GM18502 (cell line): Measurements from ENCODE around the gene L3HYPDH.
"Not testable (repeated sequence)": the region's sequence is repeated elsewhere in the genome, so short reads cannot be mapped to it uniquely, and the experiment has no call there.

Experiments
- ATAC-seq: cut with Tn5 transposase; IDR thresholded peaks from one replicate; pipeline ENCODE4 v1.9.1; 2021; ENCODE audit warnings: mild to moderate bottlenecking; ENCODE audit not compliant: unreplicated experiment, poor library complexity

Gene L3HYPDH

DNA sequence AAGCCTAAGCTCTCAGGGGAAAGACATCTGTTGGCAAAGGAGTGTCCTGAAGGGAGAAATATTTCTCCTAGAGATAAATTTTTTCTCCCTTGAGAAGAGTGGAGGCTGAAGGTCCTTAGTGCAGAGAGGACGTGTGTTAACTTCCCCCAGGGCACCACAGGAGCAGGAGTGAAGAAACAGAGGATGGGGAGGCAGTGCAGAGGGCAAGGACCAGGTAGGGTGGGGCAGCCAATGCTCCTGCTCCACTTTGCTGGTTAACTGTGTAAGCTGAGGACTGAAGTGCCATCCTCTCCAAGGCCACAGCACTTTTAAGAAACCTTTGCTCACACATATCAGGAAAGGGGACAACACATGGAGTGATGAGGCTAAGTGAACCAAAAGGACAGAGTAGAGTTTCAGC is 4.0 kb downstream of the L3HYPDH start:
- no peak for ATAC-seq

DNA sequence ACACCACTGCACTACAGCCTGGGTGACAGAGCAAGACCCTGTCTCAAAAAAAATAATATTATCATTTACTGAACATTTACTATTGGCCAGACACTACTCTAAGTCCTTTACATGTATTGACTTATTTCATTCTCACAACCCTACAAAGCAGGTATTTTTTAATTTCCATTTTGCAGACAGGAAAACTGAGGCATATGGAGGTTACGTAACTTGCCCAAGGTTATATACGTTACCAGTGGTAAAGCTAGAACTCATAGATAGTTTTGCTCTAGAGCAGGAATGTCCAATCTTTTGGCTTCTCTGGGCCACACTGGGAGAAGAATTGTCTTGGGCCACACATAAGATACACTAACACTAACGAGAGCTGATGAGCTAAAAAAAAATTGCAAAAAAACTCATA is 5.7 kb downstream of the L3HYPDH start:
- ATAC-seq = no peak

DNA sequence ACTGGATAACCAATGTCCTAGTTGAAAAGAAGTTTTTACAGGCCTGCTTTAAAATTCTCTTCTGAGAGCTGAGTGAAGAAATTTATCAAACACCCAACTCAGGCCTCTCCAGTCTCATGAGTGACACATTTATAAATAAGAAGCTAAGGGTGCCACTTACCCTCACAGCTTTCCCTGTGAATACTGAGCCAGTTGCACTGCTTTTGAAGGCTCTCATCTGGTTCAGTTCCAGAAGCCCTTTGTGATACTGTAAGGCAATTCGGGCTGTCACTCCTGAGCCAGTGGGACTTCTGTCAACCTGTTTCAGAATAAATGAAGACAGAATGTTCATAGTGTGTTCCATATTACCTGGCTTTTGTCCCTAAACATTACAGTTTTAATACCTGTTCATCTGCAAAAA is 8.5 kb downstream of the L3HYPDH start:
- ATAC-seq = no peak

DNA sequence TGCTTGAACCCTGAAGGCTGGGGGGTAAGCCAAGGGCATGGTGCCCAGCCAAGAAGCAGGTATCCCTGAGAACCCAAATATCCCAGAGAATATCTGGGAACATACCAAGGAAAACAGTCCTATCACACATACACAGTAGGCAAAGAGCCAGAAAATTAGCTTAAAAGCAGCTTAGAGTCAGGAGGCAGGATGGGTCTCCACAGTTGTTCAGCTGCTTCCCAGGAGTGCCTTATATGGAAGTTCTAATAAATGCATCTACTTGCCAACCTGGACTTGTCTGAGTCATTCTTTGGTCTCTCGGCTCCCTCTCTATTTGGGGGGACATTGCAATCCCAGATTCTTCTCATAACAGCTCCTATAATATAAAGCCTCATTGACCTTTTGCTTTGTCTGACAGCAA is 10.0 kb downstream of the L3HYPDH start:
- no peak for ATAC-seq

DNA sequence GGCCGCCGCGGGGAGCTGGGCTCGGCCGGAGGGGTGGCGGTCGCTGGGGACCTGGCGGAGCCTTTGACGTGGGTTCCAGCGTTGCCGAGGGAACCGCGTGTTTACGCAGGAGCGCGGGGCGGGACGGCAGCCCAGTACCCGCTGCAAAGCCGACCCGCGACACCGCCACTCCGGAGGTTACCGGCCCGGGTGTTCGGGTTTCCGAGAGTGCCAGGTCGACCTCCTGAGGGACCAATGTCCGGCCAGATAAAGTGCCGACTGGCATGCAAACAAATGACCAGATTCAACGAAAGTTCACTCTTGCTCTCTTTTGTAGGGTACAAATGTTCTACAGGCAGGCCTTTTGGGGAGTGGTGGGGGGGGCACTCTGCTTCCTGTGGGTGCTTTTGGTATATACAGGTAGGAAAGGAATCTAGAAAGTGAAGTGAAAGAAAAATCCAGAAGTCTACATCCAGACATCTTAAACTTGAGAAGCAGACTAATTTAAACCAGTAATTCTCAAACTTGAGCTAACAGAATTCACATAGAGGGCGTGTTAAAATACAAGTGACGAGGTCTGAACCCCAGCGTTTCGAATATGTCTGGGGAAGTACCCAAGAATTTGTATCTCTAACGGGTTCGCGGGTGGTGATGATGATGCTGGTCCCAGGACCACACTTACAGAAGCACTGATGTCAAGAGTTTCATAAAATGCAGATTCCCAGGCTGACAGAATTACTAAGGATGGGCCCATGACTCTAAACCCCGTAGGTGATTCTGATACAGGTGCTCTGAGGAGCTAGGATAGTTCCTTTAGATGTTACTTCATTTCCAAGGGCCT is 18.7 kb downstream of the L3HYPDH start, which contains the start of gene GPR135:
TSS of gene GPR135 (minus strand) at position 65 of the 820 bp plus-strand sequence. CDS start 154 bp downstream, outside the sequence.
- ATAC-seq = peak; percentile 49

DNA sequence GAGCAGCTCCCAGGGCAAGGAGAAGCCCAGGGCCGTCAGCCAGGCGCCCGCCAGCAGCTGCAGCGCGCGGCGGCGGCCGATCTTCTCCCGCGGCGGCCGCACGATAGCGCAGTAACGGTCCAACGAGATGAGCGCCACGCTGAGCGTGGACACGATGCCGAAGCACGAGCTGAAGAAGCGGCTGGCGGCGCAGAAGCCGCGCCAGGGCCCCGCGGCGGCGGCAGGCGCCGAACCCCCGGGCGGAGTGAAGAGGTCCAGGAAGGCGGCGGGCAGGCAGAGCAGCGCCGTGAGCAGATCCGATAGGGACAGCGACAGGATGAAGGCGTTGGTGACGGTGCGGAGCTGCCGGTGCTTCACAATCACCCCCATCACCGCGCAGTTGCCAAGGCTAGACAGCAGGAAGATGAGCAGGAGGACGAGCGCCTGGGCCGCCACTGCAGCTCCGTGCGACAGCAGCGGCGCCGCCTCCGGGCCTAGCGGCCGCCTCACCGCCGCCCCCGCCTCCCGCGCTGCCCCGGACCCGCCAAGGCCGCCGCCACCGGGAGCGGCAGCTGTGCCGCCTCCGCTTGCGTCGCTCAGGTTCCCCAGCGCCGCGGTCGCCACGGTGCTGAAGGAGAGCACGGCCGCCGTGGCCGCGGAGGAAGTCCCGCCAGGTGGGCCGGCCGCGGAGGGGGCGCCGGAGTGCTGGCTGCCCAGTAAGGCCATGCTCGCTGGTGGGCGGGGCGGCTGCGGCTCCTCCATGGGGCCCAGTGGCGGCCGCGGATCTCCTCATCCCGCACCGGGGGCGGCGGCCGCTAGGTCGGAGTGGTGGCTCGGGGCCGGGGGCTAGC is 19.5 kb downstream of the L3HYPDH start:
- ATAC-seq = peak; percentile 78

DNA sequence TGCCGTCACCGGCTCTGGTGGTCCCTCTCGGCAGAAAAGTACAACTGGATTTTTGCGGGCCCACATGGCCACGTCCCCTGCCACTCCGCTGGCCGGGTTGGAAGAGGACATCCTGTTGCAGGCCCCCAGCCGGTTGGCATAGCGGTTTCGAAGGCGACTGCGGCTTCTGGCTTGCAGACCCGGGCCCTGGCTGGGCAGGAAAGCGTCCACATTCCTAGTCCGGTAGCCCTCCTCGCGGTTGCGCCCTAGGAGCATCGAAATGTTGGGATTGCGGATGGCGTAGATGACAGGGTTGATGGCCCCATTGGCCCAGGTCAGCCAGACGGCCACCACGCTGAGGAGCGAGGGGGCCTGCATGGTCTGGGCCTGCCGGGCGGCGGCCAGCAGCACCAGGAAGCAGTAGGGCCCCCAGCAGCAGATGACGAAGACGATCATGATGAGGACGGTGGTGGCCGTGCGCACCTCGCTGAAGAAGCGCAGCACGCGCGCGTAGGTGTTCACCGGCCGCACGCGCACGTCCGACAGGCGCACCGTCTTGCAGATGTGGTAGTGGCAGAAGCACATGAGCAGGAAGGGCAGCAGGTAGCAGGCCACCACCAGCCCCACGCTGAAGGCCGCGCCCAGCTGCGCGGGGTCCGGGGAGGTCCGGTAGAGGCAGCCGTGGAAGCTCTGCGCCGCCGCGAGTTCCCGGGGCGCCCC is 20.3 kb downstream of the L3HYPDH start:
- ATAC-seq = peak; percentile 2

DNA sequence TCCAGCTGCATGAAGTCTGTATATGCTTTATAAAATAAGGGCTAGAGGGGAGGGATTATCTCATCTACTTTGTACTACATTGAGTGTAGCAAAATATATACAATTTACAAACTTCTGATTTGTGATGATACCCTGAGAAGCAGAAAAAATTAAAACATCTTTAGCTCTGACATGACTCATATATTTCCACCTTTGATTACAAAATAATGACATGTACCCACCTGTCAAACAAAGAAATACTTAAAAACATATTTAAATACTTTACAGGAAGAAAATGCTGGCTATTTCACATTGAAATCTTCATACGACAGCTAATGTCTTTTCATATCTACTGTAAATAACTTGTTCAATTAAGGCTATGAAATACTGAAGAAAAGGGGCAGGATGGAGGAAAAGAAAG is 22.3 kb downstream of the L3HYPDH start:
- ATAC-seq = no peak

DNA sequence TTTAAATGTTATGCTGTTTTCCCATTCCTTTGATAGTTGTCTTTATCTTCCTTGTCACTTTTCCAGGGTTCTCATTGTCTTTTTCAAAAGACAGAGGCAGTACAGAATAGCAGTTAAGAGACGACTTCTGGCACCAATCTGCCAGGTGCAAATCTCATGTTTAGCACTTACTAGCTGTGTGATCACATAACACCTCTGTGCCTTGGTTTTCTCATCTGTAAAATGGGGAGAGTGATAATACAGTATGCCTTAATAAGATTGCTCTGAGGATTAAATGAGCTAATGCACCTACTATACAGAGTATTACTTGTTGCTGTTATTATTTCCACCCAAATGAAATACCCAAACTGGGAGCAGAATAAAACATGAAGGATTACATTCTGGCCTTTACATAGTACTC is 23.8 kb downstream of the L3HYPDH start:
- ATAC-seq = no peak

DNA sequence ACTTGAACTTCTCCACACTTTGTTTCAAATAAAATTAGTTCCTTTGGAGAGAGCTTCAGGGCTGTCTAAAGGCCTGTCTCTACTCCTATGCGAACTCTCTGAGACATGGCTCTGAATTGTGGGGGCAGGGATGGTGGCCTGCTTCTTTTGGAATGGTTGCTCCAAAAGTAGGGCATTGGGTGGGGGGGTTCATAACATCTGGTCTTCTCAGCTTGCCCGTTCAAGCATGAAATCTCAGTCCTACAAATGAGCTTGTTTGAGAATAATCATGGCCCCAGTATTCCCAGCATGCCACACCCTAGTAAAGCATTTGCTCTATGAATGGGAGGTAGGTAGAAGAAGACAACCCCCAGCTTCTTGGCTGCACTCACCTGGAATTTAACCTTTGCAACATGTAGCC is 25.7 kb downstream of the L3HYPDH start:
- no peak for ATAC-seq

DNA sequence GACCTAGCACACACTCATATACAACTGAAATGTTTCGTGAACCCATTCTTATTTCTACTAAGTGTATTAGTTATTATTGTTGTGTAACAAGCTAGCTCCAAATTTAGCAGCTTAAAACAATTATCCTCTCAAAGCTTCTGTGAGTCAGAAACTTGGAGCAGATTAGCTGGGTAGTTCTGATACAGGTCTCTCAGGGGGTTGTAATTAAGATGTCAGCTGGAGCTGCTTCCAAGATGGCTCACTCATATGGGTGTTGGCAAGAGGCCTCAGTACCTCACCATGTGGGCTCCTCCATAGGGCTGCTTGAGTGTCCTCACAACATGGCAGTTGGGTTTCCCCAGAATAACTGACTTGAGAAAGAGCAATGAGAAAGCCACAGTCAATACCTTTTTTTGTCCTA is 28.8 kb downstream of the L3HYPDH start:
- no peak for ATAC-seq

DNA sequence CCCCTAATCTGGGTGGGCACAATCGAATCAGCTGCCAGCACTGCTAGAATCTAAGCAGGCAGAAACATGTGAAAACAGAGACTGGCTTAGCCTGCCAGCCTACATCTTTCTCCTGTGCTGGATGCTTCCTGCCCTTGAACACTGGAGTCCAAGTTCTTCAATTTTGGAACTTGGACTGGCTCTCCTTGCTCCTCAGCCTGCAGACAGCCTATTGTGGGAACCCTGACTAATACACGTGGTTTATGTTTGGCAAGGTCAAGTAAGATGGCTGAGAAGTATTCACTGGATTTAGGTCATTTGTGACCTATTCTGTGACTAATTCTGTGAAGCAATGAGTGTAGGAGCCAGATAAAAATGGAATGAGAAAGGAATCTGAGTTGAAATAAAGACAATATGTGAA is 30.1 kb downstream of the L3HYPDH start:
- ATAC-seq = no peak

DNA sequence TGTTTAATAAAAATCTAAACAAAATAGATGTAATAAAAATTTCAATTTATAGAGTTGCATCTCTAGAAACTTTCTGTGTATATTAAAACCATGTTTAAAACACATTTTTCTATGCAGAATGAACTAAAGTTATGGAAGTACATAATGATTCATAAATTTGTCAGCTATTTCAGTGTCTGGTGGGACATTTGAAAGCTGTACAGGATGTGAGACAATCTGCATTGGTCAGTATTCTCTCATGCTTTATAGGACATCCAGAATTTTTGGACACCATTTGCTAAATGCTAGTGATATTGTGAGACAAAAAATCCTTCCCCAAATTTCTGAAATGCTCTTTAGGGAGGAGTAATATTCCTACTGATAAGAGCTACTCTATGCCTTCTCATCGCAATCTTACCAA is 32.4 kb downstream of the L3HYPDH start:
- no peak for ATAC-seq

DNA sequence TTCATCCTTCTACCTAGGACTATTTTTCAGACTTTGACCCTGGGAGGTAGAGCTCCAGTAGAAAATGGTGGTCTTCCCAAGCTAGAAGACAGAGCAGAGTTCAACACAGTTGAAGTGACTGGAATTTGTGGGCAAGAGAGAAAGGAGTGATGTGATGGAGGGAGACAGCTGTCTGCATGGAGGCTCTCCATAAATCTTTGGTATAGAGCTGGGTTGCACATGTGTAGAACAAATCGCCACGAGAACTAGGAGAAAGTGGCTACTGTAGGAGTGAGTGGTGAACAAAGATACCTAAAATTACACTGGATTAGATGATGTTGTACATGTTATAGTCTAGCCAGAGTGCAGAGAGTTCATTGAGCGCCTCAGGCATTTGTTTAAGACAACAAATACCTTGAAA is 33.5 kb downstream of the L3HYPDH start:
- no peak for ATAC-seq

DNA sequence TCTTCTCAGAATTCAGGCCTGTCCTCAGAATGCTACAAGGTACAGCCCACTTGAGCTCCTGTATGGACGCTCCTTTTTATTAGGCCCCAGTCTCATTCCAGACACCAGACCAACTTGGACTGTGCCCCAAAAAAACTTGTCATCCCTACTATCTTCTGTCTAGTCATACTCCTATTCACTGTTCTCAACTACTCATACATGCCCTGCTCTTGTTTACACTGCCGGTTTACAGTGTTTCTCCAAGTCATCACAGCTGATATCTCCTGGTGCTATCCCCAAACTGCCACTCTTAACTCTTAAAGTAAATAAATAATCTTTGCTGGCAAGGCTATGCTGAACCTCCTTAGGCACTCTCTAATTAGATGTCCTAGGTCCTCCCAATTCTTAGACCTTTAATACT is 35.5 kb downstream of the L3HYPDH start:
- not testable (repeated sequence) for ATAC-seq

DNA sequence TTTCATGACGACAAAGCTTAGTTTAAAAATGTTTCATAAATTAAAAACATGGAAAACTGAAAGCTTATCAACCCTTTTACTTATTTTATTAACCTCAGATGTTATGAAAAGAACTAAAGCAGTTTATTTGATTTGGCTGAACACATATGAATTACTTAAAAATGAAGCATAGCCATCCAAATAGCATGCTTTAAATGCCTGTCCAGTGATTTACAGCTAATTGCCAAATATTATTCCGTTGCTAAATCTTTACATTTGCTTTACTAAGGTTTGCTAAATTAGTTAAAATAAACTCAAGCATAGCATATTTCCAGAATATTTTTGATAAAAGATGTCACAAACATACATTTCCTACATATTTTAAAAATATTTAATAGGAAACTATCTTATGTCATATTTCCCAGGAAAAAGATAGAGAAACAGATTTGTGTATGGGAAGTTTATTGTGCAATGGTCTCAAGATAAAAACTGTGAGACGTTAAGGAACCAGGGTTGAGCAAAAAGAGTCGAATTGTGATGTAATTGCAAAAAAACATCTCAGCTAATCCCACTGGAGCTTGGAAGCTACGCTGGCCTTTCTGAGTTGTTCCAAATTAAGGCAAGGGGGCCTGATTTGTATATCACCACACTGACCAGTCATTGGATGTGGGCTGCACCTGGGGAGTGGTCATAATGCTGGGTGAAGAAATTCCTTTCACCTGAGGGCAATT is 44.8 kb downstream of the L3HYPDH start:
- no peak for ATAC-seq

DNA sequence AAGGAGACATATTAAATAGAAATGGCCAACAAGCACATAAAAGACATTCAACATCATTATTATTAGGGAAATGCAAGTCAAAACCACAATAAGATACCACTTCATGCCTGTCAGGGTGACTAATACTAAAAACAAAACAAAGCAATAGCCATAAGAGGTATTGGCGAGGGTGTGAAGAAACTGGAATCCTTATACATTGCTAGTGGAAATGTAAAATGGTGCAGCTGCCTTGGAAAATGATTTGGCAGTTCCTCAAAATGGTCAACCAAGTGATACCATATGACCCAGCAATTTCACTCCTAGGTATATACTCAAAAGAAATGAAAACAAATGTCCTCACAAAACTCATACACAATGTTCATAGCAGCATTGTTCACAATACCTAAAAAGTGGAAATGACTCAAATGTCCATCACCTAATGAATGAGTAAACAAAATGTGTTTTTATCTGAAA is 46.0 kb downstream of the L3HYPDH start:
- no peak for ATAC-seq

DNA sequence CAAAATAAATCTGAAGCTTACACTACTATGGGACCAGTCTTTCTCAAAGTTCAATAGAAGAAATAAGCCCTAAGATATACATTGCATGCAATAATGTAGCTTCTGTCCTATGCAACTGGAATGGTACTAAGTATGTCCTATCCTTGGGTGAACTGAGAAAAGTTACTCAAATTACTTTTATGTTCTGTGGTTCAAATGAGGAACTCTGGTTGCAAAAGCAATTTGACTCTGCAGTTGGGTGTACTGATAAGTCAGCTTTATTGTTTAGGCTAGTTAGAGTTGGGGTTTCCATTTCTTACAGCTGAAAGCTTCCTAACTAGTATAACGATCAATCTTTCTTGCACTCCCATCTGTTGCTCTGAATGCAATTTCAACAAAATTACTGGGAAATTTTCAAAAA is 48.2 kb downstream of the L3HYPDH start:
- no peak for ATAC-seq

DNA sequence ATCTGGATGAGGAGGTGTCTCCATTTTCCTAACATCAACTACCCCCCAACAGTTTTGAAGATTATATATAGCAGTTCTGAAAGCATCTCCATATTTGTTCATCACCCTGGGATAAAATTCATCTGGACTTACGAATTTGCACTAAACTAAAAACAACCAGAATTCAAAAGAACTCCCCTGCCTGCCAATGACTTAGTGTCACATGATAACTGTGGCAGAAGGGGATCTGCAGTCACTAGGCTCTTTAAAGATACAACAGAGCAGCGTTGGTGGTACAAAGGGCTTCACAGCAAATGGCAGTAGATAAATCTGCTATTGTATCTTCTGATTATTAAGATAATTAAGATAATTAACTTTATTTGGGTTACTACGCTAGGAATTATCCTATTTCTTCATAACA is 49.1 kb downstream of the L3HYPDH start:
- no peak for ATAC-seq

DNA sequence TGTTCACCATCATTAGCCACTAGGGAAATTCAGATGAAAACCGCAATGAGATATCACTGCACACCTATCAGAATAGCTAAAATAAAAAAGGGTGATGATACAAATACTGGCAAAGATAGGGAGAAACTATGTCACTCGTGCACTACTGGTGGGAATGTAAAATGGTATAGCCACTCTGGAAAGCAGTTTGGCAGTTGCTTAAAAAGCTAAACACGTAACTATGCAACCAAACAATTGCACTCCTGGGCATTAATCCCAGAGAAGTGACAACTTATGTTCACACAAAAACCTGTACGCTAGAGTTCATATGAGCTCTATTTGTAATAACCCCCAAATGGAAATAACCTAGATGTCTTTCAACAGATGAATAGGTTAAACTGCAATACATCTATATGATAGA is 54.4 kb downstream of the L3HYPDH start:
- ATAC-seq = no peak
